Tibial nerve (tissue), 4 donors: ENCODE data around the gene LRRC63. TPM values are rescaled to one million over a fixed set of nuclear protein-coding genes. Genes with fewer than 3 reads are reported as not detected.

Source experiments
- DNase-seq, 2 donors: peaks; one replicate each; pipeline ENCODE4 v3.0.0-alpha.2; 2019; ENCODE audit warnings: low spot score in 2 of 2
- H3K27ac ChIP-seq, 4 donors: fragments of 200-600 bp; sonication (generic) in 3 of 4; one replicate each; pipeline ENCODE4 v1.5.1; 2017 to 2019; ENCODE audit warnings: mild to moderate bottlenecking in 1 of 4
- H3K27me3 ChIP-seq, 2 donors: fragments of 200-600 bp; sonication (generic) in 1 of 2; one replicate each; pipeline versions ENCODE4 v1.5.1 to v1.6.0; 2017 to 2019
- H3K36me3 ChIP-seq, 3 donors: fragments of 200-600 bp; sonication (generic); one replicate each; pipeline ENCODE4 v1.5.1; 2018 to 2019
- H3K4me1 ChIP-seq, 4 donors: fragments of 200-600 bp; sonication (generic) in 3 of 4; one replicate each; pipeline ENCODE4 v1.5.1; 2017 to 2019
- H3K4me3 ChIP-seq, 4 donors: fragments of 200-600 bp; sonication (generic) in 3 of 4; one replicate each; pipeline ENCODE4 v1.5.1; 2017 to 2019; ENCODE audit warnings: mild to moderate bottlenecking in 1 of 4, moderate library complexity in 1 of 4
- H3K9me3 ChIP-seq, 4 donors: fragments of 200-600 bp; sonication (generic) in 3 of 4; one replicate each; pipeline ENCODE4 v1.5.1; 2017 to 2019
- CTCF ChIP-seq, 5 experiments: fragments of 200-600 bp in 3 of 5; fragments of 450-650 bp in 2 of 5; sonication (generic) in 3 of 5; IDR thresholded peaks; one replicate each; pipeline ENCODE4 v1.5.1; 2016 to 2019; ENCODE audit warnings: antibody characterized with exemption in 5 of 5, mild to moderate bottlenecking in 3 of 5, moderate library complexity in 2 of 5
- EP300 ChIP-seq, 2 donors: sonication (generic); formaldehyde crosslinking; IDR thresholded peaks; one replicate each; pipeline ENCODE4 v1.6.1; 2017; ENCODE audit warnings: antibody characterized with exemption in 2 of 2, mild to moderate bottlenecking in 1 of 2
- POLR2A ChIP-seq, 2 donors: fragments of 450-650 bp; IDR thresholded peaks; one replicate each; pipeline ENCODE4 v1.6.1; 2017; ENCODE audit warnings: antibody characterized with exemption in 2 of 2, mild to moderate bottlenecking in 2 of 2, moderate library complexity in 2 of 2
- WGBS, 2 donors: methylation state at CpG; one replicate each; pipeline ENCODE4 v1.1.5; 2018; 5-methylcytosine and 5-hydroxymethylcytosine counted together
- total RNA-seq, 4 donors: library from RNA; depleted of rRNA; stranded (reverse); fragments of >200 nt; gene quantifications; one replicate each; pipeline ENCODE4 v1.1.0, GENCODE V29; 2016

The LRRC63 gene
- total RNA-seq, 4 donors from 2014 or later = 0.78 TPM; not detected in 3

- H3K36me3 ChIP-seq = no peaks in the 10 kb centered on the region
- H3K27me3 ChIP-seq = no peaks in the 10 kb centered on the region
- no peaks in the 10 kb centered on the region for H3K9me3 ChIP-seq
- WGBS, 2 donors = 88 to 96% methylated on average over 1 of the region's 1 CpG
- DNase-seq = no peak
- no peaks in the 10 kb centered on the region for H3K4me1 ChIP-seq
- no peak overlapping the region for H3K4me3 ChIP-seq
- no peak for TF ChIP-seq POLR2A (IDR thresholded peaks at IDR 0.05)
- TF ChIP-seq EP300 (IDR thresholded peaks at IDR 0.05) = peak in 1 of 2 donors; percentile 11
- H3K27ac ChIP-seq = no peak overlapping the region
These were observed 16.7 kb upstream of the LRRC63 start for GRCh38 chr13:46195016-46195415.

GRCh38 chr13:46197299-46198048 lies 14.3 kb upstream of the LRRC63 start:
- no peak for DNase-seq
- WGBS, 2 donors = 80 to 84% methylated on average over 4 of the region's 4 CpGs
- no peaks in the 10 kb centered on the region for H3K9me3 ChIP-seq
- H3K4me3 ChIP-seq = no peak overlapping the region
- no peaks in the 10 kb centered on the region for H3K4me1 ChIP-seq
- no peaks in the 10 kb centered on the region for H3K27me3 ChIP-seq
- TF ChIP-seq EP300 (IDR thresholded peaks at IDR 0.05) = no peak
- TF ChIP-seq POLR2A (IDR thresholded peaks at IDR 0.05) = no peak
- no peak for TF ChIP-seq CTCF (IDR thresholded peaks at IDR 0.05)
- no peaks in the 10 kb centered on the region for H3K36me3 ChIP-seq
- H3K27ac ChIP-seq = no peak overlapping the region

GRCh38 chr13:46198696-46199193 lies 13.0 kb upstream of the LRRC63 start:
- Histone ChIP-seq H3K9me3 (no peaks in the 10 kb centered on the region), H3K4me1 (no peaks in the 10 kb centered on the region), H3K27ac (no peak overlapping the region), H3K27me3 (no peaks in the 10 kb centered on the region), H3K36me3 (no peaks in the 10 kb centered on the region), H3K4me3 (no peak overlapping the region)
- 80 to 86% methylated on average over 3 of the region's 3 CpGs for WGBS, 2 donors
- no peak for DNase-seq
- TF ChIP-seq POLR2A (IDR thresholded peaks at IDR 0.05) (no peak), EP300 (IDR thresholded peaks at IDR 0.05) (no peak), CTCF (IDR thresholded peaks at IDR 0.05) (no peak)

GRCh38 chr13:46202188-46202795 lies 9.4 kb upstream of the LRRC63 start:
- Histone ChIP-seq H3K4me3 (no peak overlapping the region), H3K27ac (no peak overlapping the region), H3K36me3 (no peaks in the 10 kb centered on the region), H3K27me3 (no peaks in the 10 kb centered on the region), H3K9me3 (no peaks in the 10 kb centered on the region), H3K4me1 (no peaks in the 10 kb centered on the region)
- DNase-seq = no peak
- TF ChIP-seq POLR2A (IDR thresholded peaks at IDR 0.05) = no peak
- TF ChIP-seq CTCF (IDR thresholded peaks at IDR 0.05) = no peak
- TF ChIP-seq EP300 (IDR thresholded peaks at IDR 0.05) = no peak
- WGBS, 2 donors = 81% methylated on average over 3 of the region's 3 CpGs

GRCh38 chr13:46202966-46203365 lies 8.8 kb upstream of the LRRC63 start:
- H3K4me3 ChIP-seq = no peak overlapping the region
- no peak overlapping the region for H3K27ac ChIP-seq
- no peaks in the 10 kb centered on the region for H3K9me3 ChIP-seq
- no peaks in the 10 kb centered on the region for H3K27me3 ChIP-seq
- H3K4me1 ChIP-seq = no peaks in the 10 kb centered on the region
- no peaks in the 10 kb centered on the region for H3K36me3 ChIP-seq
- TF ChIP-seq POLR2A (IDR thresholded peaks at IDR 0.05) (no peak), EP300 (IDR thresholded peaks at IDR 0.05) (no peak), CTCF (IDR thresholded peaks at IDR 0.05) (no peak)
- 78 to 88% methylated on average over 5 of the region's 5 CpGs for WGBS, 2 donors
- DNase-seq = no peak
